ENCODE measurements around the gene RAP1GAP2.

The RAP1GAP2 gene

GRCh38 chr17:3002538-3003295 is 206.5 kb downstream of the RAP1GAP2 start:
- no peak for DNase-seq

DNA sequence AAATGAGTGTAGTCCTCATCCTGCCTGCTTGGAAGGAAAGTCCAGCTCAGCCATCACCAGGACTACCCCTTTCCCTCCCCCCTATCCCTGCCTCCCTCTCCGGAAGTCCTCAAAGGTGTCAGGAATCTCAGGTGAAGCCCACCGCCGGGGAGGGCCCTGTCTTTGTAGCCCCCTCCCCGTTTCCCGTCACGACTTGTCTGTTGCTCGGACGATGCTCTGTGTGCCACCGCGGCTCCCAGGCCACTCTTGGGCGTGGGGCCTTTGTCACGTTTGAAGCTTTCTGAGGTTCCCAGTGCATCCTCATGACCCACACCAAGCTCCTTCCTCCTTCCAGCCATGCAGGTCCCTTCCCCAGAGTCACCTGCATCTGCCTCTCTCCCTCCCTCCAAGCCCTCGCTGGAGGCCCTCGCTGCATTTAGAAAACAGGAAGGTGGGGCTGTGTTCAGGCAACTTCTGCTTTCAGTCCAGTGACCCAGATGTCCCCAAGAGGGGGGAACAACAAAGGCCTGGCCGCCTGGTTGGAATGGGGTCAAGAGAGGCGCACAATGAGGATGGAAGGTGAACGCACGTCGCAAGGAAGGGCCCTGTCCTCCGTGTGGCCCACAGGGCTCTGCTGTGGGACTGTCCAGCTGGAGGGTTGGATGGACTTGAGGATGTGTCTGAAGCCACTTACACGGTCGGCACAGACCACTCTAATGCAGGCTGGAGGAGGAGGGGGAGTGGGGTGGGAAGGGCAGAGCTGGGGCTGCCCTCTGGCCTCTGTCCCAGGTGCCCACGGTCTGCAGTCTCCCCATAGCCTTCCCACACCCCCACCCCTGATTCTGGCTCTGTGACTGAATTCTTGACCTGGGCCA is 207.3 kb downstream of the RAP1GAP2 start:
- peak; percentile 44 for DNase-seq

DNA sequence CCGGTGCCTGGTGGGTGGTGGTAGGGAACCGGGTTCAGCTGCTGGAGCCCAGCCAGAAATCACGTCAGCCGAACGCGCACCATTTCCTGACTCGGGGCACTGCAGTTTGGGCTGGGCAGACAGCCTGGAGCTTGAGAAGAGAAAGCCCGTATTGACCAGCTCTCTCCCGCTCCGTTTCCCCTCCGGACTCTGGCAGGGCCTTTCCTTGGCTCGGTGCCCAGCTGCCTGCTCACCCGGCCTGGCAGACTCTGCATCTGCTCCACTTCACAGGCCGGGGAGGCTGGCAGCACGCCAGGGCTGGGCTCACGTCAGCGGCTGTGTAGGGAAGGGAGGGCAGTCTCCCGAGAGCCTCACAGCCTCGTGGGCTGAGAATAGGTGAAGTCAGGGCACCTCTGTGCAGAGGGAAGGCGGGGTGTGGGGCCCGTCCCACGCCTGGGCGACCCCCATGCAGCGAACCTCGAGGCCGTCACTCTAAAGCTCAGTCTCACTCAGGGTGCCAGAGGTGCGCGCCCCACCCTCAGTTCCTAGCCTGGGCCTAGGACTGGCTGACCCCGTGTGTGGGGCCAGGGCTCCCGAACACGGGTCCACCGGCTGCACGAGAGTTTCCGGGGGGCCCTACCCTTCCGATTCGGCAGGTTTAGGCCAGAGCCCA is 208.0 kb downstream of the RAP1GAP2 start:
- peak; percentile 85 for DNase-seq

- DNase-seq: peak; percentile 36
Measured at GRCh38 chr17:3004925-3005324, 208.7 kb downstream of the RAP1GAP2 start.

GRCh38 chr17:3005696-3006095 is 209.5 kb downstream of the RAP1GAP2 start:
- DNase-seq: no peak

DNA sequence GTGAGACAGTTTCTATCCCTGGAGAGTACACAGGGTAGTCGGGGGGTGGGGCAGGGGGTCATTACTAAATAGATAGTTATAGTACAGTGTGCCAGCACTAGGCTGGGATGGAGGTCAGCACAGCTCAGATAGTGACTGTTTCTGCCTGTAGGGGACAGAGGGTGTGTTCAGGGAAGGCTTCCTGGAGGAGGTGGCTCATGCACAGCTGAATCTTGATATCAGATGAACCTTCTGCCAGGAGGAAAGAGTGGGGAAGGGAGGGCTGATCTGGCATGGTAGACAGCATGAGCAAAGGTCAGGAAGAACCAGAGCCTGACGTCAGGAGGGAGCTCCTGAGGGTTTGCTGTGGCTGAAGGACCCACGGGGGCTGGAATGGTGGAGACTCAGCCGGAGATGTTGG is 210.6 kb downstream of the RAP1GAP2 start:
- no peak for DNase-seq

DNA sequence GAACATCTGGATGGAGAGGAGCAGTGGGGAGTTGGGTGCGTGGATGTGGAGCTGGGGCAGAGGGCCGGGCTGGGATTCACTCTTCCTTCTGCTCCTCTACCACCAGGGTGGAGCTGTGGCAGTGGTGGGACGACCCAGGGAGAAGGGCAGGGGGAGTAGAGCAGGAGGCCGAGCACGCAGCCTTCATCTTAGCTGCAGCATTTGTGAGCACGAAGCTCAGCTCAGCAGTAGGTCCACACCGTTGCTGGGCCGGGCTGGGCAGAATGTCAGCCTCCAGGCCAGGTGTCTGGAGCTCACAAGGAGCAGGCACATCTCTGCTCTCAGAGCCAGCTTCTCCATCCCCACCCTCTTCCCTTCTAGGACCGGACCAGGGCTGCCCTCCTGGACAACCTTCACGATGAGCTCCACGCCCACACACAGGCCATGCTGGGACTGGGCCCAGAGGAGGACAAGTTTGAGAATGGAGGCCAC is 211.4 kb downstream of the RAP1GAP2 start:
- DNase-seq: no peak

GRCh38 chr17:3008336-3009288 is 212.4 kb downstream of the RAP1GAP2 start:
- no peak for DNase-seq

DNA sequence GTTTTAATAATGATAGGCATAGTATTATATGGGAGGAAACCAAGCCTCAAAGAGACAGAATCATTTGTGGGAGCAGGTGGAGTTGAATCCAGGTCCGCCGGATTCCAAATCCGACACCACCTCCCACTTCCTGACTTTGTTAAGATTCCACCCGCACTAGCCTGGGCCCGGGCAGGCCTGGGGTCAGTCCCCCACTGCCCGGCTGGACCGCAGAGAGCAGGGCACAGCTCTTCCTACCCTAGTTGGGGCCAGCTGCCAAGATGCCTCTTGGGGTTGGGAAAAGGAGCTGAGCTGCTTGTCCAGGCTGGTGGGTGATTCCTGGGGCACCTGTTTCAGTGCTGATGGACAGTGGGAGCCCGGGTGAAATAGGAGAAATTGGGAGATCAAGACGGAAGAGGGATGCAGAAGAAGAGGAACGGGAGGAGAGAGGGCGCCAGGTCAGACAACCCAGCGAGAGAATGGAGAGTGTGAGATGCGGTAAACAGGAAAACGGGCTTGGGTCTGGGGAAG is 213.2 kb downstream of the RAP1GAP2 start:
- no peak for DNase-seq

DNA sequence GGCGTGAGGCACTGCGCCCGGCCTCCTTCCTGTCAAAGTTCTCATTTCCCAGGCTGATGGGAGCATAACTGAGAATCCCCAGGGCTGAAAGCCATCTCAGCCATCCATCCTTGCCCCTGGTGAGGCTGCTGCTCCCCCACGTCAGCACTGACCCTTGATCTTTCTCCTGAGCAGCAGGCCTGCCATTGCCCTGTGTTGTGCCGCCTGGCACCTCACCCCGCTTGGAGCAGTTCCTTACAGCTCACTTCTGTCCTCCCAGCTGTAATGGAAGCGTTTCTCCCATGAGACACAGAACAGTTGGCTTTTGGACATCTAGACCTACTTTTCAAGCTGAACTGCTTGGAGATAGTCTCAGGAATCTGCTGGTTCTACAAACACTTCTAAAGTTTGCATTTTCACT is 215.7 kb downstream of the RAP1GAP2 start:
- DNase-seq: no peak

- peak; percentile 46 for DNase-seq
Measured at GRCh38 chr17:3012926-3013581, 216.8 kb downstream of the RAP1GAP2 start.

- DNase-seq: no peak
Measured at GRCh38 chr17:3015890-3016289, 219.7 kb downstream of the RAP1GAP2 start.

- DNase-seq: no peak
Measured at GRCh38 chr17:3017936-3018335, 221.7 kb downstream of the RAP1GAP2 start.

- DNase-seq: no peak
Measured at GRCh38 chr17:3019761-3020160, 223.5 kb downstream of the RAP1GAP2 start.

- DNase-seq: no peak
Measured at GRCh38 chr17:3020381-3020780, 224.1 kb downstream of the RAP1GAP2 start.

- no peak for DNase-seq
Measured at GRCh38 chr17:3022197-3022596, 226.0 kb downstream of the RAP1GAP2 start.

DNA sequence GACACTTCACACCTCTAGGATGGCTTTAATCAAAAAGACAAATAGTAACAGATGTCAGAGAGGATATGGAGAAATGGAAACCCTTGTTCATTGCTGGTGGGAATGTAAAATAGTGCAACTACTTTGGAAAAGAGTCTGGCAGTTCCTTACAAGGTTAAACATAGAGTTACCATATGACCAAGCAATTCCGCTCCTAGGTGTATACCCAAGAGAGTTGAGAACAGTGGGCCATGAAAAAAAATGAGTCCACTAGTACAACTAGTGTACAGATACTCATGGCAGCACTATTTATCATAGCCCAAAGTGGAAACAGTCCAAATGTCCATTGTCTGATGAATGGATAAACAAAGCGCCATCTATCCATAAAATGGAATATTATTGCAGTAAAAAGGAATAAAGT is 228.1 kb downstream of the RAP1GAP2 start:
- DNase-seq: no peak

DNA sequence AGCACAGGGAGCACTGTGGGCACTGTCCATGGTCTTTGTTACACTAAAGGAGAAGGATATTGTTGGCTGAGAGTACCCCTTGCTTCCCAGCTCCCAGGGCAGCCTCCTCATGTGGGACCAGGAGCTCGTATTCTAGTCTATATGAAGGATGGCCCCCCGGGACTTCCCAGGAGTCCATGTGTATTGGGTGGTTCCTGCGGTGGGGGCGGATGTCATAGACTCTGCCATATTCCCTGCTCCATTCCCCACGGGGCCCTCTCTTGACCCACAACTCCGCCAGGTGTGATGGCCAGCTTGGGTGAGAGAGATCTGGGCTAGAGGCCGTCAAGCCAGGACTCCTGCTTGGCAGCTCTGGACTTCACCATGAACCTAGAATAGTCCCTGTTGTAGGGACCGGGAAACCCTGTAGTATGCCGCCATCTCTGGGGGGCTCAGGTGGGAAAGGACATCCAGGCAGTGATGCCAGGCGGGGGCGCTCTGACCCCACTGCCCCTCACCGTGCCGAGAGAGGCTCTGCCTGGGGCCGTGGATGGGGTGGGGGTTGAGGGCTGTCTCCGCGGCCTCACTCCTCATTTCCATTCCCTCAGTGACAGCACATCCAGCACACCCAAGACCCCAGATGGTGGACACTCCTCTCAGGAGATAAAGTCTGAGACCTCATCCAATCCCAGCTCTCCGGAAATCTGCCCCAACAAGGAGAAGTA is 229.3 kb downstream of the RAP1GAP2 start:
- no peak for DNase-seq

- no peak for DNase-seq
Measured at GRCh38 chr17:3026125-3026855, 230.1 kb downstream of the RAP1GAP2 start.
